PC-9 (cell line): ENCODE data around the gene CSH1.

ENCODE experiments used
- CTCF ChIP-seq: fragments of 200-600 bp; sonication (generic); conservative IDR thresholded peaks from 2 replicates; pipeline ENCODE4 v1.6.1; 2017; ENCODE audit warnings: mixed run types, antibody characterized with exemption, mild to moderate bottlenecking, moderate library complexity
- EZH2 ChIP-seq: fragments of 200-600 bp; sonication (generic); IDR thresholded peaks from 2 replicates; pipeline ENCODE4 v1.8.0; 2017; ENCODE audit warnings: antibody characterized with exemption, low read depth

- TF ChIP-seq EZH2 (no peak), CTCF (no peak)
Observed at GRCh38 chr17:63934183-63935112, 38.1 kb upstream of the CSH1 start.
